ENCODE data around the gene PARD3B. TPM values are rescaled to one million over a fixed set of nuclear protein-coding genes. Genes with fewer than 3 reads are reported as not detected.

The PARD3B gene
- total and polyA plus RNA-seq, 2 of the 4 experiments (the other 2 are of a cell fraction) = 3.3 to 15.6 TPM

DNA sequence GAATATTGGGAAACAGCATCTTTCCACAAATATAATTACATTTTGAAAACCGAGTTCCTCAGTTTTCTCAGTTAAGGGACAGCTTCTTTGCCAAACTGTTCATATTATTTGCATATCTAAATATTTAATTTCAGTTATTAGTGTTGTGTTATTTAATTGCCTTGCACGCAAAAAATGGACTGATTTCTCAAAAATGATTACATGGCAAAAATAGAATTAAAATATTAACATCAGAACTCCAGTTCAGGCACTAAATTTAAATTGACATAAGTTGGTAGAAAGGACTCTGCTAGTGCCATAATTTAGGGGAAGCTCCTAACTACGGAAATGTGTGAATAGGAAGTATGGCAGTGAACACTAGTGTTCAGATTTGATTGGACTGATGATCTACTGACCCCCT lies 209.6 kb downstream of the PARD3B start:
- Histone ChIP-seq H3K14ac (replicated peaks; ENCODE audit: low read depth, low read length) (no peak overlapping the region), H3K9me1 (ENCODE audit: insufficient read depth, low read length) (no peaks in the 10 kb centered on the region), H2BK5ac (ENCODE audit: low read depth, low read length, poor library complexity, severe bottlenecking) (no peak overlapping the region), H3K4me2 (ENCODE audit: low read depth, low read length) (no peak overlapping the region), H3K36me3 (ENCODE audit: control insufficient read depth, insufficient read depth, low read length) (no peaks in the 10 kb centered on the region), H2AK5ac (ENCODE audit: low read depth, low read length) (no peak overlapping the region), H2BK20ac (ENCODE audit: low read depth, low read length) (no peak overlapping the region), H3K56ac (ENCODE audit: extremely low read depth, insufficient read depth, low read length) (no peak overlapping the region), H4K5ac (ENCODE audit: low read depth, low read length) (no peak overlapping the region), H2BK120ac (ENCODE audit: low read depth, low read length) (no peak overlapping the region), H2AK9ac (replicated peaks; ENCODE audit: low read depth, low read length, poor library complexity) (no peak overlapping the region), H2BK15ac (ENCODE audit: low read depth, low read length) (no peak overlapping the region), H3K4ac (ENCODE audit: low read depth, low read length) (no peak overlapping the region), H3K79me1 (ENCODE audit: low read depth in 1 of 2, low read length in 2 of 2) (peaks cover 17 to 22% of the 10 kb centered on the region in 2 experiments), H3K27me3 (ENCODE audit: control insufficient read depth, insufficient read depth, low read length) (no peaks in the 10 kb centered on the region), H3K9me3 (ENCODE audit: control insufficient read depth, insufficient read depth, low read length) (no peaks in the 10 kb centered on the region), H3K23ac (ENCODE audit: low read depth, low read length) (no peak overlapping the region), H3K27ac (ENCODE audit: insufficient read depth, low read length) (no peak overlapping the region), H4K20me1 (ENCODE audit: insufficient read depth, low read length) (no peaks in the 10 kb centered on the region; the same call in 1 of the 2 replicates), H3K4me1 (ENCODE audit: control insufficient read depth, insufficient read depth, low read length) (0 out of 2 replicates have a peak, but pooled peaks cover 1% of the 10 kb centered on the region), H3K9ac (ENCODE audit: low read depth, low read length) (no peak overlapping the region), H2AFZ (replicated peaks; ENCODE audit: low read length, poor library complexity) (no peak overlapping the region), H4K91ac (ENCODE audit: insufficient read depth, low read depth, low read length) (no peak overlapping the region), H3K4me3 (ENCODE audit: insufficient read depth, low read depth, low read length) (no peak overlapping the region), H4K8ac (ENCODE audit: low read depth in 2 of 2, low read length in 2 of 2) (no peak overlapping the region), H3K18ac (ENCODE audit: low read depth, low read length) (no peak overlapping the region)
- no peak for ATAC-seq (ENCODE audit: low read depth)
- in situ Hi-C loops (cut with MboI; ENCODE audit: low sequenced_read_pairs) = no loop called here
- WGBS, 2 experiments (ENCODE audit: extremely low coverage in 2 of 2, insufficient read length in 1 of 2) = no CpG with 5 or more reads among the region's 3 CpGs
- TF ChIP-seq MAFK (IDR thresholded peaks at IDR 0.05; ENCODE audit: low read depth, low read length) (peak; percentile 90), SMC3 (IDR thresholded peaks at IDR 0.05; ENCODE audit: low read depth, low read length) (no peak)
- no peak for DNase-seq
- dilution Hi-C loops (cut with HindIII; ENCODE audit: low sequenced_read_pairs, unreplicated experiment) = no loop called here
- ChIA-PET POLR2A (ENCODE audit: unreplicated experiment) (no interaction called here), CTCF (interaction anchor here (0.5 kb wide), 1 partner anchor 85 kb away, joined by 5 read pairs; no protein-coding TSS in a partner anchor)
- intact Hi-C loops (cut with micrococcal nuclease) = no loop called here
- no TSS peak for BruUV-seq (replicated peaks)
